Fibroblast of lung (primary cell): ENCODE measurements around the gene EML3.

Experiments
- CTCF ChIP-seq, 2 donors: IDR thresholded peaks in 1 of 2; conservative IDR thresholded peaks in 1 of 2; 1 replicate in 1 of 2; 2 replicates in 1 of 2; pipeline ENCODE4 v1.5.1; 2011 to 2012; ENCODE audit warnings: low read length in 2 of 2, control low read depth in 1 of 2, inconsistent platforms in 1 of 2, low read depth in 1 of 2, mild to moderate bottlenecking in 1 of 2
- EZH2 ChIP-seq: IDR thresholded peaks from 2 replicates; pipeline ENCODE4 v1.5.1; 2012; ENCODE audit warnings: low read length, control low read depth, mild to moderate bottlenecking; ENCODE audit errors: missing control alignments

- TF ChIP-seq CTCF (conservative IDR thresholded peaks at IDR 0.05 in 1 of 2, IDR thresholded peaks at IDR 0.05 in 1 of 2; ENCODE audit: low read depth in 1 of 2, low read length in 2 of 2) (no peak), EZH2 (no peak)
Measured at GRCh38 chr11:62595124-62595523, 17.5 kb downstream of the EML3 start.
